Ureter (tissue), 1 donor: ENCODE data around the gene KRT23. TPM values are rescaled to one million over a fixed set of nuclear protein-coding genes. Genes with fewer than 3 reads are reported as not detected.

ENCODE experiments used
- DNase-seq: peaks from one replicate; pipeline ENCODE4 v3.0.0-alpha.2; 2020; ENCODE audit warnings: low spot score
- total RNA-seq: library from RNA; stranded (reverse); gene quantifications from one replicate; pipeline ENCODE4 v1.2.4, GENCODE V29; 2023
- donor health status: DM: yes; HTN: yes; CAD: no.

Gene KRT23
- total RNA-seq, 1 donor from 2014 or later = 3.9 TPM

DNA sequence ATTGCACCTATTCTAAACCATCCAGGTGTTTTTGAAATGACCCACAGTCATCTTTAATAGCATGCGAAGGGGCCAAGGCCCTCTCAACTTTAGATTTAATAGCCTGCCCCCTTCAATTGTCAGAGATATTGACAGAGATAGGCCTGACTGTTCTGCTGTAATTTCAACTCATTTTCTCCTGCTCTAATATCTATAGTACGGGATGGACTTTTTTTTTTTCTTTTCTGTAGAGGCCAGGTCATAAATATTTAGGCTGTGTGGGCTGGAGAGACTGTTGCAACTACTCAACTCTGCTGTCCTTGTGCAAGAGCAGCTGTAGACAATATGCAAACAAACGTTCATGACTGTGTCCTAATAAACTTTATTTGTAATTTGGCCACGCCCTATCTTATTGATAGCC is 27.7 kb downstream of the KRT23 start:
- DNase-seq = no peak

DNA sequence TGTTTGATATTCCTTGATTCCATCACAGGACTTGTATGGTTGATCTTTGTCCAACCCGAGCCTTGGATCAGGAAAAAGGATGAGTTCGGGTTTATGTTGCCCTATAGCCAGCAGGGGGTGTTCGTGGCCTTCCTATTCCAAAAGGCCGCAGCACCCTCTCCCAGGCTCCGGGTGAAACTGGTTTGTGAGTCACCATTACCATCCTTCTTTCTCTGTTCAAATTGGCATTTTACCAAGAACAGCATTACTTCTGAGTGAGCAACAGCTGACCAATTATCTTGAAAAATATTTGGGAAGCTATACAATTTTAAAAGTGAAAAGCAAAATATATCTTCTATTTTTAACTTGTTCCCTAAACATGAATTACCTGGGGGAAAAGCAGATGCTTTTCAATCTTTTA is 28.1 kb downstream of the KRT23 start:
- peak; percentile 92 for DNase-seq

DNA sequence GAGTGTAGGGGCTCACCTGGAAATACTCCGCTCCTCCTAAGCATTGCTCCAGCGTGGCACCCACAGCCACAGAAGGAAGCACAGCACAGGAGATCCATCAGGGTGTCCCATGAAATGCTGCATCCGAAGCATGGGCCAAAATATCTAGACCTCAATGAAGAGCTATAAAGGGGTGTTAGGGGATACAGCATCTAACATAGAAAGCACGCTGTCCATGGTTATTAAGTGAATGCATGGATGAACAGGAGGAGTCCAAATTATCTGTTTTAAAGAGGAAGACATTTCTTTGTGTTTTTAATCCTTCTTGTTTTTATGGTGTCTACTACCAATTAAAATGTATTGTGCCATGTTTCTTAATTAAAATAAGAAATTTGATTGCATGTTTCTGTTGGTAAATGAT is 30.8 kb downstream of the KRT23 start:
- no peak for DNase-seq

DNA sequence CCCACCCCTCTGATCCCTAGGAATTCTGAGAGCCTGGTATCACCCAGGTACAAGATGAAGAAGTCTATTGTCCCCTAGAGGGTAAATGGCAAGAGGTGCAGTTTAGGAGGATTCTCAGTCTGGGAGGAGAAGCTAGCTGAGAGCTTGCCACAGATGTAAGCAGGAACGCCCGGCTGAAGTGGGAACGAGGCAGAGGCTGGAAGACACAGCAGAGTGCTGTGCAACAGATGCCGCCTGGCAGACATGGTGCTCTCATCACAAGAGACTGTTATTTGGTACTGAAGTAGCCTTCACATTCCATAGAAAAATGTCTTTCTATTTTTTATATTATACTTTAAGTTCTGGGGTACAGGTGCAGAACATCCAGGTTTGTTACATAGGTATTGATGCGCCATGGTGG is 32.1 kb downstream of the KRT23 start:
- no peak for DNase-seq

DNA sequence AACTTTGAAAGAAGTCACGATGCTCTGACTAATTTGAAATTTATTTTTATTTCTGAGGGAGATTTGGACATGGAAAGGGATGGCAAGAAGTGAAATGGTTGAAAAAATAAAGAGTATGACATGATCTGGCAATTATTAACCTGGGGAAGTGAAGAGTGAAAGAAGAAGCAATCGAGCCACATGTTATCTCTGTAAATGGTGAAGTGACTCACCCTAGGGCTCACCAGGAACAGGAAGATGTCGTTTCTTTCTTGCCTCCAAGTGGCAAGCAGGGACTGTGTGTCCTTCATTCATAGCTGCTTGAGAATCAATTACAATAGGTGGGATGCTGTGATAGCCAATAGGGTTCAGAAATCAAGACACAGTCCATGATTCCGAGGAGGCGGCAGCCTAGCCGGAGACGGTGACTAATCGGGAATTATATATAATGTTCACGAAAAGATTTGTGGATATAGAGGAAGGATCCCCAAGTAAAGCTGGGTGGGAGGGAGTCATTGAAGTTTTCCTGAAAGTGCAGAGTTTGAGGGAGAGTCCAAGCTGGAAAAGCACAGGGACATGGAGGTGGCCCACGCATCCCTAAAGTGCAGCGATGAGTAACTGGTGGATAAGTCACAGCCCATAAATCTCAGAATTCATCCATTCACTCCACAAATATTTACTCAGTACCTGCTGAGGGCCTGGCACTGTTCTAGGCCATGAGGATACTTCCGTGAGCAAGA is 34.2 kb downstream of the KRT23 start:
- DNase-seq = no peak

DNA sequence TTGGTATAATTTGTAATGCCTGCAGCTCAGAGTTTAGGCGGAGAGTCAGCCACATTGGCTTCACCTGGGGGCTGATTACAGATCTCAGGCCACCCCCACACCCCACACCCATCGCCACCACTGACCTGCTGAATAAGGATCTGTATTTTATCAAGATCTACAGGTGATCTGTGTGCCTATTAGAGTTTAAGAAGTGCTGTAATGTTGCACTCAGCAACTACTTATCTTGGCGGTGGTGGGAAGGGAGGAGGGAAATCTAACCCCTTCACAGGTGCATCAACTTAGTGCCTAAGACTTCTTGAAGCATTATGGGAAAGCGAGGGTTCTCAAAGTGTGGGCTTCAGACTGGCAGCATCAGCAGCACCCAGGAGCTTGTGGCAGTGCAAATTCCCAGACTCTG is 34.9 kb downstream of the KRT23 start:
- DNase-seq = no peak

DNA sequence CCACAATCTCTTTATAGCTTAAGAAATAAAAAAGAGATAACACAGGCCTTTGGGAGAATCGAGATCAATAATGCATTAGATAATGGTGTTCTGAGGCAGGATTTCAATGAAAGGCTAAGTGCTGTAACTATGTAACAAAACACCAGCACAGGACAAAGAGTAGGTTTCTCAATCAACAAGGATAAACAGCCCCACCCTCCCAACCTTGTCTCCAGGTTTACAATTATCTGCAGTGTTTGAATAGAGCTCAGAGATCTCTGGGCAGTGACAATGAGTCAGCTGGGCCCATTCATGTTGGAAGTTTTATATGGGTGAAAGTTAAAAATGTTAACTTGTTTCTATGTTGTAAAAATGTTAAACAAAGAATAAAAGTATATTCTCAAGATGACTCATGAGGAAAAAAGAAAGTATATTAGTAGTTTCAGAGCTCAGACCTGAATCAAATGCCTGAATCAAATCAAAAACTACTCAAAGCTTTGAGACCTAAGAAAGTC is 35.4 kb downstream of the KRT23 start:
- no peak for DNase-seq

DNA sequence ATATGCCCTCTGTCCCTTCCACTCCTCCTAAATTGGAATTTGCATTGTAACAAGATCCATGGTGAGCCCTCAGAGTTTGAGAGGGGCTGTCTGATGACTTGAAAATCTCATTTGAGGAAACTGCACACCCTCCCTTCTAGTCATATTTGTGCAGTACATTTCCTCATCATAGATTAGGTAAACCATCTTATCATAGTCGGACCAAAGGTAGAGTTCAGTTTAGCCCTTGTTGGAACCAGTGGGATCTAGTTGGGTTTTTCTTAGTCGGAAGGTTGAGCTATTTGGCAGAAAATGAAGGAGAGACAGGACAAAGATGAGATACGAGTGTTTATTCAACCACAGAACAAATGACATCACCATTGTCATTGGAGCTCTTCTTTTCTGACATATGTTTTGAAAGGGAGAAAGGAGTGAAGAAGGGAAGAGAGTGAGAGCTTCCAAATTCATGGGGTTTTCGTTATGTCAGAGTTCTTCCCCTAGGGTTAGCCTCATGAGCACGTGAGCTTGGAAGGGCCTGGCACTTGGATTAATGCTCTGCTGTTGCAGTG is 36.6 kb downstream of the KRT23 start:
- DNase-seq = no peak

DNA sequence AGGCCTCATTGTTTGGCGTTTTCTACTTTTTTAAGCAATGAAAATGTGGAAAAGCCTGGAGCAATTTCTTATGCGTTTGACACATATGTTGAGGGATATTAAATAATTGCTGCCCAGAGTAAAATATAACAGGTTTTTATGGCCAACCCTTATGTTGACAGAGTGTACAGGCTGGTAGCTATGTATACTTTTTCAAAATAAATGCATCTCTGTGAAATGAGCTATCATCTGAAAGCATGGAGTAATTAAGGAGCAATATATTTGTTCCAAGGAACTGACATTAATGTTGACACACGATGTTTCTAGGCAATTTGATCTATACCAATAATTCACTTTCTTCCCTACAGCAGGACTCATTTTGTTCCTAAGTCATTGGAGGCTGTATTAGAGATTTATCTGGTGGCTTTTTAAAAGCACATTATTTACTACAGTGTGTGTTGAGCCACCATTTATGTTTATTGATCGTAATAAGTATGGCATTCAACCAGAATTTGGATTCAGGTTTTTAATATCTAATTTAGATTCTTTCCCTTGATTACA is 40.5 kb downstream of the KRT23 start:
- no peak for DNase-seq

DNA sequence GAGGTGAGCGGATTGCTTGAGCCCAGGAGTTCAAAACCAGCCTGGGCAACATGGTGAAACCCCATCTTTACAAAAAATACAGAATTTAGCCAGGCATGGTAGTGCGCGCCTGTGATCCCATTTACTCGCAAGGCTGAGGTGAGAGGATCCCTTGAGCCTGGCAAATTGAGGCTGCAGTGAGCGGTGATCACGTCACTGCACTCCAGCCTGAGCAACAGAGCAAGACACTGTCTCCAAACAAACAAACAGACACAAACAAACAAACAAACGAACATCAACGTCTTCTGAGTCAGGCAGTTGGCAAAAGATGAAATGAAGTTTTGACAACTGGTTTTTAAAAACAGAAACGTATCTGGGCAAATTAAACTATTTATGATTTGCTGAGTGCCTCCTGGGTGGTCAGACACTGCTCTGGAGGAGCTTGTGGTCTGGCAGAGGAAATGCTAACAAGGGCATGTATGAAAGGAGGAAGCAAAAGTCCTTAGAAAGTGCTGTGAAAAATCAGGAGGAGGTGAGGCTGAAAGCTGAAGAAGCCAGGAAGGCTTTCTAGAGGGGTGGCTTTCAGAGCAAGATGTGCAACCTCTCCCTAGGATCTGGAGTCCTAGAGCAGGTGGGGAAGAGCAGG is 42.2 kb downstream of the KRT23 start:
- DNase-seq = no peak

DNA sequence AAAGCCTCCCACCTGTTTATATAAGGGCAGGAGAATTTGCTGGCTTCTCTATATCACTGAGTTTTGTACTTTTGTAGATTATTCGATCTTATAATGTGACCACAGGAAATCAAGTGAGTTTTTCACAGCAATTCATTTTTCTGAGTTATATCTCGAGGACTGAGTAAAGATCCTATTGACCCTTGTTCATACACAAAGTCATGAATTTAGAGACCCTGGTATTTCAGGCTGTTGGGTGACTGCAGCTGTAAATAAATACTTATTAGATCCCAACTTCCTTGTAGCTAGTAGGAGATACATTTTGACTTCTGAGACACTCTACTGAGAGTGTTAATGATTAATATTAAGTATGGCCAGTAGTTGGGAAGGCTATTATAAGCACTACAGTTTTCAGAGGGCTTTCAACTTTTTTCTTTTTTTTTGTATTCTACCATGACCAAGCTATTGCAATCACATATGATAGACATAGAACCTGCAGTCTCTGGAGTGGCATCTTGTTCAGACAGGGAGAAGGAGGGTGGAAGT is 49.2 kb downstream of the KRT23 start:
- DNase-seq = no peak

DNA sequence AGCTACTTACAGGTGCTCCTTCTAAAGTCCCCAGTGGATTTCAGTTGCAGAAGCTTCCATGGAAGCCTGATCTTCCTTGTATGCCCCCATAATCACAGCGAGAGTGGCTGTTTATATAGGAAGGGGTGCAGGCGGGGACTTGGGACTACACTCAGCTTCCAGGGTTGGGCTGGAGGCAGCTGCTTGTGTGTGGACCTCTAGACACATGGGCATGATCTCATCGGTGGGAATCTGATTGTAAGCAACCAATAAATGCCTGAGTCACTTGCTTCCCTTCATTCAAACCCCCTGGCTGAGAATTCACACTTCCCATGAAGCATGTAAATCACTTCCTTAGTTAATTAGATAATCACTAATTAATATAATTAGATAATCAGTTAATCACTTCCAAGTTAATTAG is 51.4 kb downstream of the KRT23 start:
- no peak for DNase-seq

DNA sequence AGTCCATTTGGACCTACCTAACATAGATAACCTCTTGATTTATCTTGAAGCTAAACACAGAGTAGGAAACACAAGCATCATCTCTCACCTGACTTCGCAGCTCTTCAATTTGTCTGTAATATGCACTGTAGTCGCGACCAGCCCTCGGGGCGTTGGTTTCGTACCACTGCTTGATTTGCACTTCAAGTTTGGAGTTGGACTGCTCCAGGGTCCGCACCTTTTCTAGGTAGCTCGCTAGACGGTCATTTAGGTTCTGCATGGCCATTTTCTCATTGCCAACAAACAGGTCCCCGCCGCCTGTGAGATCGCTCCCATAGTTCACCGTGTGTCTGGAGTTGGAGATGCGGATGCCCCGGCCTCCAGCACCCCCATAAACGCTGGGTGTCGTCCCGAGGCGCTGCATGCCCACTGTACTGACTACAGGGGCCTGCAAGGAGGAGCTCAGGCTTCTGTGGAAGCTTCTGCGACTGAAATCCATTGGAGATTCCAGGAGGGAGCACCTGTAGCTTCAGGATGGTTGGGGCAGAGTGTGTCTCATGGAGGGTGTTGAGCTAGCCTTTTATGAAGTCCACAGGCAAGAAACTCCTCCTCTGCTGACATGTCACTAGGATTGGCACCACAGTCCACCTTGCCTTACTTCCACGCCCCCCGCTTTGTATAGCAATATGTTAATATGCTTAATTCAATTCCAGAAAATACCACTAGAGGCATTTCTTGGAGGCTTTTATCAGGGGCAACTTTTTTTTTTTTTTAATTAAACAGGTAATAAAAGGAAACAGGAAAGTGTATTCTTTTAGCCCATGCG is 52.5 kb downstream of the KRT23 start, which contains the start of gene KRT20:
KRT20 (minus strand) TSS at position 535 of the 805 bp plus-strand sequence; CDS start at position 478, 57 bp downstream.
- DNase-seq = no peak

DNA sequence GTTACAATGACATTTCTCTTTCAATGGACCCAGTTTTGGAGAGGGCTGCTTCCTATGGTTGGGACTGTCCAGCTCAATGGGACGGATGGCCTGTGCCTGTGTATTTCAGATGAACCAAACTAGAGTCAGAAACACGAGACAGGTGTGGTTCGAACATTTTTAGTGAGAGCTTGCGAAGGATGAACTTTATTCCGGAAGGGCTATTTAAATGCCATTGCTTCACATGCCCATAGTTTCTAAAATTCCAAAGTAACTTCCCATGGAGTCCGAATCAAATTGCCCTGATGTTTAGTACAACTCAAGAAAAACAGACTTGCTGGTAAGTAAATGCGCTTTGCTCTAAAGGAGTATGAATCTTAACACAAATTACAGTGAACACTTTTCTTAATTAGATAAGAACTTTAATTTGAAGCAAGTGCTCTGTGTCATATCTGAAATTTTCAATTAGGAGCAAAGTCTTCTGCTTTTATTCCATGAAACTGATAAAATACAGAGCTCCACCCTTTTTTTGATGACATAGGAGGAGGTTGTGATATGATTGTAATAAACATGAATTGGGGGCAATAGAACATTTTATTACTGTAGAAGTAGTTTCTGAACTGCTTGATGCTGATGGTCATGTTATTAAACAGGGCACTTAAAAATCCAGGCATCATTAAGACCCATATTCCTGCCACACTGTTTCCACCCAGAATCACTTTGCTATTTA is 53.7 kb downstream of the KRT23 start:
- no peak for DNase-seq

DNA sequence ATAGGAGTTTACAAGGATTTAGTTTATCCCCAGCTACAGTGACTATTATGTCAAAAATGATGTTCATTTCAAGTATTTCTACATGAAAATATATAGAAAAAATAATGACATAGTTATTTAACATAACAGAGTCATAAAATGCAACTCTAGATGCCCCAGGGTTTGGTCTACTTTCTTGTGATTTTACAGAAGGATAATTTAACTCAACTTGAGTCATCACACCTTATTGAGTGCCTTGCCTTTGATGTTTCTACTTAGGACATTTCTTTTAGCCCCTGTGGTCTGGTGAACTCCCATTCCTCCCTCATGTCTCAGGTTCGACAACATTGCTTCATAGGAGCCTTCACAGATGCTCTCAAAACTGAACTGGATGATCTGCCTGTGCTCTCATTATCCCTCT is 54.4 kb downstream of the KRT23 start:
- DNase-seq = no peak

DNA sequence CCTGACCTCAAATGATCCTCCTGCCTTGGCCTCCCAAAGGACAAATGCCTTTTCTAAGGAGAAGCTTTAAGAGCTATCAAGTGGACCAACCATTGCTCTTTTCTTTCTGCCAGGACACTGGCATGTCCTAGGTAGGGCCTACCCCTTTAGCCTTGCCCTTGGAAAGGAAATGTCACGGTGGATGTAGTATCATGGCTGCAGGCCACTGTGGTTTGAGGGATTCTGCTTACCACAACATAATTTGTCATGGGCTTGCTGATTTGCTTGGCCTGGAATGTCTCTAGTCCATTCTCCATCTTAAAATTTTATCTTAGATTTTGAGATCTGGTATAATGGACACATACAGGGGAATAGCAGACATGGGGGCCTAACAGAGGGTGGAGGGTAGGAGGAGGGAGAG is 58.4 kb downstream of the KRT23 start:
- no peak for DNase-seq

DNA sequence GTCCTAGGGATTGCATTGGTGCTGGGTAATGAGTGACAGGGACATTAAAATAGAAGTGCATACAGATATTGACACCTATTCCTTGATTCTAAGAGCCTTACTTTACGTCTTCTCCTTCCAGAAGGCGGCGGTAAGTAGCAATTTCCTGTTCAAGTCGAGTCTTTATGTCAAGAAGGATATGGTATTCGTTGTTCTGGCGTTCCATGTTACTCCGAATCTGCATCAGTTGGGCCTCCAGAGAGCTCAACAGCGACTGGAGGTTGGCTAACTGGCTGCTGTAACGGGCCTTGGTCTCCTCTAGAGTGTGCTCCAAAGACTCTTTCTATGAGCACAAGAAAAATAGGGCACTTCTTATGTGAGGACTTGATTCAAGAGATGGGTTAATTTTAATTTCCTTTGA is 59.4 kb downstream of the KRT23 start:
- DNase-seq = no peak

DNA sequence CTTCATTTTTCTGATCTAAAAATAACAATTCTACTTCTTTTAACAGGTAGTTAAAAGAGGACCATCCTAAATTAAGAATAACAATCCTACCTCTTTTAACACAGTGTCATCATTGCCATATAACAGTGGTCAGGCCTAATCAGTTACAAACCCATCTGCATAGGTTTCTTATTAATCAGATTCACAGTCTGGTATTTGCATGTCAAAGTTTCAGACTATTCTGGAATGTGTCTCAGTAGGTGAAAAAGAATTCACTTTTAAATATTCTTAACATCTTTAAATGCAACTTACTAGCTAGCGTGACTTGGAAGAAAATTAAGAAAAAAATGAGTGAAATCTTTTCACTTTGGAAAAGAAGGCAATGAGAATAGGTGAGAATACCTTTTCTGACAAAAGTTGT is 63.6 kb downstream of the KRT23 start:
- no peak for DNase-seq

DNA sequence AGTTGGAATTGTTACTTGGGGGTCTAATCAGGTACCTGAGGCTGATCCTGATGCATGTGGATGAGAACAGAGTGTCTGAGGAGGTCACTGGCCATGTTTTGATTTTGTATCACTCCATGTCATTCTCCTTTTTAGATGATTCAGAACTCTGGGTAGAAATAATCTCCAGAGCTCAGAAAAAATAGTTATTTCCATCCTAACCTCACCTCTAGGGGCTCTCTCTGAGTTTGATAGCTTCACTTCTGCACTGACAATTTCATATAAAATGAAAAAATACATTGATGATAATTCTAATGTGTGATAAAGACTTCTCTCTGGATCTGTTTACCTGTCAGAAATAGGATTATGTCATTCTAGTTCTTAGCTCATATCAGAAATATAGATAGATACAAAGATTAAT is 64.2 kb downstream of the KRT23 start:
- DNase-seq = no peak
